Muscle of back (tissue), 11 donors: ENCODE data around the gene B3GNT3. TPM values are rescaled to one million over a fixed set of nuclear protein-coding genes. Genes with fewer than 3 reads are reported as not detected.
"Not testable (repeated sequence)": the region's sequence is repeated elsewhere in the genome, so short reads cannot be mapped to it uniquely, and the experiment has no call there.

Experiments used
- DNase-seq, 3 donors: peaks; one replicate each; pipeline versions ENCODE4 v3.0.0 to v3.0.0-alpha.2; 2013
- polyA plus RNA-seq, 10 donors: library from polyadenylated mRNA; unstranded; fragments of 120-200 nt; gene quantifications; one replicate each; pipeline ENCODE4 v1.2.1, GENCODE V29; 2013; ENCODE audit not compliant: insufficient read length in 10 of 10

The B3GNT3 gene
- polyA plus RNA-seq, 10 donors = 0.05 to 0.71 (median 0.15) TPM; not detected in 6

DNA sequence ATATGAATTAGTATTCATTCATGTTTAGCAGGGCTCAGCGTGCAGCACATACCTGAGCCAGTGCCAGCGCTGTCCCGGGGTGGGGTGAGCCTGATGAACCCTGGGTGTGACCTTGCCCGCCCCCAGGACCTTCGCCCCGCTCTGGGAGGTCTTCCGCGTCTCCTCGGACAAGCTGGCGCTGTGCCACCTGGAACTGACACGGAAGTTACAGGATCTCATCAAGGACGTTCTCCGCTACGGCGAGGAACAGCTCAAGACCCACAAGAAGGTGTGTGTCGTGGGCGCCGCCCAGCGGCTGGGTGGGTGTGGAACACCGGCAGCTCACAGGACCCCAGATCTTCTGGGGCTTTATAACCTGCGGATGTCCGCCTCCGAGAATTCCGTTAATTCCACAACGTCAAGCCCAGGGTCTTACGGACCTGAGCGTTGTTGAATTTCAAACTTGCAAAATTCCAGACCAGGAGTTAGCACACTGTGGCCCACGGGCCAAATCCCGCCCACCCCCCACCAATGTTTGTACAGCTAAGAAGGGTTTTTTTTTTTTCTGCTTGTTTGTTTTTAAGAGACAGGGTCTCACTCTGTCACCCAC is 28.3 kb upstream of the B3GNT3 start:
- DNase-seq = peak; percentile 52 to 72 (median 62)

- DNase-seq = no peak
These were observed 27.4 kb upstream of the B3GNT3 start for GRCh38 chr19:17767559-17767958.

GRCh38 chr19:17770613-17771012 is 24.3 kb upstream of the B3GNT3 start:
- DNase-seq = no peak

DNA sequence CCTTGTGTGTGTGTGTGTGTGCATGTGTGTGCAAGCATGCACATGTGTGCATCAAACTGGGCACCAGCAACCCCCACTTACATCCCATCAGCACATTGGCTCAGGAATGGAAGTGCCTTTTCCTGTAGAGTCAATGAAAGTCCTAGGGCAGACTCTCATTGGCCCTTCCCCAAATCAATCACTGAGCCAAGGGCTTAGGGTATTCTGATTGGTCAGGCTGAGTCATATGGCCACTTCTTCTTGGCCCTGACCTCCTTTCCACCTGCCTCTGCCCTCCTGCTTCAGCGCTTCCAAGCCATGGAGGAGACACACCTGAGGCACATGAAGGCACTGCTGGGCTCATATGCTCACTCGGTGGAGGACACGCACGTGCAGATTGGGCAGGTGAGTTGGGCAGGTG is 22.8 kb upstream of the B3GNT3 start:
- DNase-seq = no peak

DNA sequence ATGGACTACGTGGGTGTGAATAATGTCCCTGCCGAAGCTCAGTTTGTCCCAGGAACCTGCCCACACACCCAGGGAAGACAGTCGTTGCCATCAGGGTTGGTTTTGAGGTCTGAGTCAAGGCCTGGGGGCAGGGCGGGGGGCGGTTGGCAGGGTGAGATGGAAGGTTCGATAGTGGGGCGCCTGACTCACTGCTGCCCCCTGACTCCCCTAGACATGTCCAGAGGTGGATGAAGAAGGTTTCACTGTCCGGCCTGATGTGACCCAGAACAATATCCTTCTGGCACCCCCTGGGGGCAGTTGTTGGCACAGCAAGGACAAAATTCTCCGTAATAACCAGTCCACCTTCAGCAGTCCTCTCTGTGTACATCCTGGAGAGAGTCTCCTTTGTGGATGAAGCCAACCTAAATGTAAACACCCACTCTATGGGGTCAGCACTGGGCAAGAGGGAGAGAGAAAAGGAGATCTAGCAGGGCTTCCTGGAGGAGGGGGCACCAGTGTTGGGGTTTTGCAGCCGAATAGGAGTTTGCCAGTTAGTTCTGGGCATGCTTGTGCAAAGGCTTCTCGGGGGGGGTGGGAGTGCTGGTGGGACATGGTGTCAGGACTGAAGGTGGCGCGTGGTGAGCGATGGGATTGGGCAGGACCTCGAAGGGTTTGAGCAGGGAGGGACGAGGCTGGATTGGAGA is 19.6 kb upstream of the B3GNT3 start:
- DNase-seq = no peak

DNA sequence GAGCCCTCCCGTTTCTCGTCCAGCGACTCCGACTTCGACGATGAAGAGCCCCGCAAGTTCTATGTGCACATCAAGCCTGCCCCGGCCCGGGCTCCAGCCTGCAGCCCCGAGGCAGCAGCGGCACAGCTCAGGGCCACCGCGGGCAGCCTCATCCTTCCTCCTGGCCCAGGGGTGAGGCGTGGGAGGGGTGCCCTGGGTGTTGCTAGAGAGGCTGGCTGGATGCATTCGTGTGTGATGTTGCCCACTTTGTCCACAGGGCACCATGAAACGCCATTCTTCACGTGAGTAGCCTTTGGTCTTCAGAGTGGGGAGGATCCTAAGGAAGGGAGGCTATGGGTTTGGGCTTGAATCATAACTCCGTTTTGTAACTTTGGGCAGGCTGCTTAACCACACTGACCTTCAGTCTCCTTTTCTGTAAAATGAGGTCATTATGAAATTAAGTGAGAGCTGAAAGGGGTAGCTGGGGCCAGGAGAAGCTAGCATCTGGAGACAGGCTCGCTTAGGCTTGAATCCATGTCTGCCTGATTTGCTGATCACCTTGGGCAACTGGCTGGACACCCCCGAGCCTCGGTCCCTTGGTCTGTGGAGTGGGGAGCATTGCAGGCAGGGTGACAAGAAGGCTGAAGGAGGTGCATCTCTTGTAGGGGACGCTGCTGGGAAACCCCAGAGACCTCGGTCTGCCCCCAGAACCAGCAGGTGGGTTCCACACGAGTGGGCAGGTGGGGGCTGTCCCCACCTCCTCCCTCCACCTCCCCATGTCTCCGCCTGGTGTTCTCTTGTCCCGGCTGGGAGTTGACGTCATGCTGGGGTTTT is 18.7 kb upstream of the B3GNT3 start:
- no peak for DNase-seq

DNA sequence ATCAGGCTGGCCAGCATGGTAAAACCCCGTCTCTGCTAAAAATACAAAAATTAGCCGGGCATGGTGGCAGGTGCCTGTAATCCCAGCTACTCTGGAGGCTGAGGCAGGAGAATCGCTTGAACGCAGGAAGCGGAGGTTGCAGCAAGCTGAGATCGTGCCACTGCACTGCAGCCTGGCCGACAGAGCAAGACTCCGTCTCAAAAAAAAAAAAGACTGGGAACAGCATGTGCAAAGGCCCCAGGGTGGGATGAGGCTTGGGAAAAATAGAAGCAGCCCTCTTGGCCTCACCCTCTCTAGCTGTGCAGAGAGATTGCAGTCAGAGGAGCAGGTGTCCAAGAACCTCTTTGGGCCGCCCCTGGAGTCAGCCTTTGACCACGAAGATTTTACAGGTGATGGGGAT is 17.1 kb upstream of the B3GNT3 start:
- DNase-seq = not testable (repeated sequence)

DNA sequence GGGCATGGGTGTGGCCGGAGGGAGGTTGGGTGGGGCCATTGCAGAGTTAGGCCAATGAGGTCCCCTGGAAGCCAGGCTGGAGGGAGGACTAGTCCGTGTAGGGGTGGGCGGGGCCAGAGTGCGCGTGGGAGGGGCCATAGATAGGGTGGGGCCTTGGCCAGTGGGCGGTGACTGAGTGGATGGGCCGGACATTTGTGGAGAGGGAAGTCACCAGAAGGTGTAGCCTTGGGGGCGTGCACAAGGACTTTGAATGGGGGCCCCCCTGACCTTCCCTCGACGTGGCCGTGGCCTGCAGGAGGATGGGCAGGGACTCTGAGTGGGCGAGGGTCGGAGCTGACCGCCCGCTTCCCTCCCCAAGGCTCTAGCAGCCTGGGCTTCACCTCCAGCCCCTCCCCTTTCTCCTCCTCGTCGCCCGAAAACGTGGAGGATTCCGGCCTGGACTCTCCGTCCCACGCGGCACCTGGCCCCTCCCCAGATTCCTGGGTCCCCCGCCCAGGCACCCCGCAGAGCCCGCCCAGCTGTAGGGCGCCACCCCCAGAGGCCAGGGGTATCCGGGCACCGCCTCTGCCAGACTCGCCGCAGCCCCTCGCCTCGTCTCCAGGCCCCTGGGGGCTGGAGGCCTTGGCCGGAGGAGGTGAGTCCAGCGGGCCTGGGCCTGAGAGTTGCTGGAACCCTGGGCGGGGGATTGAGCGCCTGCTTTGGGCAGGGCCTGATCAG is 16.5 kb upstream of the B3GNT3 start:
- peak in 1 of 3 donors; percentile 28 for DNase-seq

- DNase-seq = peak in 1 of 3 donors; percentile 54
These were observed 15.7 kb upstream of the B3GNT3 start for GRCh38 chr19:17778968-17779929.

DNA sequence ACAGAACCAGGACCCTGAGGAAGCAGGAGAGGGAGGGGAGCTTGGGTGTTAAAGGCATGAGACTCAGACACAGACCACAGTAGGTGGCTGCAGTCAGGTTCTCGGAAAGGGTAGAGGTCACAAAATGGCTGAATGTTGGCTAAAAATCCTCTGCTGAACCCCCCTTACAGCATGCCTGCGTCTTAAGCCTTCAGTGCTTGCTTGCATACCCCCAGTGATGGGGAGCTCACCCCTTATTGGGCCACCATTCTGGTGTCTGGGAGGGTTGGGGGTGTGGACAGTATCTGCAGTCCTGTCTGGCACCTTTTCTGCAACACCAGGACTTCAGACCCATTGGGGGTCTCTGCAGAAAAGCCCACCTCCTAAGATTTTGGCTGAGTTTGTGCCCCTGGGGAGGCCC is 14.2 kb upstream of the B3GNT3 start:
- no peak for DNase-seq

- DNase-seq = not testable (repeated sequence)
These were observed 11.2 kb upstream of the B3GNT3 start for GRCh38 chr19:17783721-17784120.

DNA sequence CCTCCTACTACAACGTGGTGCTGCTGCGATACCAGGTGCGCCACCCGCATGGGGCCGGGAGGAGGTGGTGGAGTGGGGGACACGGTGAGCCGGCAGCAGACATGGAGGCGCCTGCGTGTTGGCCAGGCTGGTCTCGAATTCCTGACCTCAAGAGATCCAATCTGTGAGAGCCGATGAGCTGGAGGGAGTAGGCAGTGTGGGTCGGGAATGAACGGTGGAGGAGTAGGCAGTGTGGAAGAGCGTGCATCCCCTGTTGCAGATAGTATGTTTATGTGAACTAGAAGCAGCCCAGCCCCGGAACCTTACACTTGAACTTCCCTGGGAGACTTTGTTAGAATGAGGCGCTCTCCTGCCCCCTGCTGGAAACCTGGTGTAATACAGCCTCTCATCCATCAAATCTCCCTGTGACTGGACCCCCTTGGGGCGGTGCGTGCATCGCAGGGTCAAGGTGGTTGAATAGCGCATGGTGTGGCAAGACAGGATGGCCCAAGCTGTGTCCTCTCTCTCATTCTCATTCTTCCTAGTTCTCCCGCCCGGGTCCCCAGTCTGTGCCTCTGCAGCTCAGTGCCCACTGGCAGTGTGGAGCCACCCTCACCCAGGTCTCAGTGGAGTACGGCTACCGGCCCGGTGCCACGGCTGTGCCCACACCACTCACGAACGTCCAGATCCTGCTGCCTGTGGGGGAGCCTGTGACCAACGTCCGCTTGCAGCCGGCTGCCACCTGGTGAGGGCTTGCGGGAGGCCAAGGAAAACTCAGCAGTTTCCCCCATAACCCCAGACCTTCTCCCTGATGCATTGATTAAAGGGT is 10.5 kb upstream of the B3GNT3 start:
- DNase-seq = peak; percentile 32 to 73 (median 55)

DNA sequence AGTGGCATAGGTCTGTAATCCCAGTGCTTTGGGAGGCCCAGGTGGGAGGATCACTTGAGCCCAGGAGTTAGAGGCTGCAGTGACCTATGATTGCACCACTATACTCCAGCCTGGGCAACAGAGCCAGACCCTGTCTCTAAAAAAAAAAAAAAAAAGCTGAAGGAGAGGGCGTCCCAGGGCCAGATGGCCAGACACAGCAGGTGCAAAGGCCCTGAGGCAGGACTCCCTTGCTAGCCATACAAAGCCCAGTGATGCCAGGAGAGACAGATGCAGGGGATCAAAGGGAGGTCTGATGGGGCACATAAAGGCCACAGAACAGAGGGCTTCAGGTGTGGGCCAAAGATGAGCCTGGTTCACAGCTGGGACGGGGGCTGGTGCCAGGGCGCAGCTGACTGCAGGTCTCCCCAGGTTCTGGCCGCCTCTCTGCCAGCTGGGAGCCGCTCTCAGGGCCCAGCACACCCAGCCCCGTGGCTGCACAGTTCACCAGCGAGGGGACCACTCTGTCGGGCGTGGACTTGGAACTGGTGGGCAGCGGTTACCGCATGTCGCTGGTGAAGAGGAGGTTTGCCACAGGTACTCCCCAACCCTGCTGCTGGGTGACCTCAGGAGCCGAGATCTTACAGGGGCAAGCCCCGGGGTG is 7.5 kb upstream of the B3GNT3 start:
- no peak for DNase-seq

- no peak for DNase-seq
These were observed 6.3 kb upstream of the B3GNT3 start for GRCh38 chr19:17788632-17789031.

- DNase-seq = no peak
These were observed 4.7 kb upstream of the B3GNT3 start for GRCh38 chr19:17790059-17790780.

DNA sequence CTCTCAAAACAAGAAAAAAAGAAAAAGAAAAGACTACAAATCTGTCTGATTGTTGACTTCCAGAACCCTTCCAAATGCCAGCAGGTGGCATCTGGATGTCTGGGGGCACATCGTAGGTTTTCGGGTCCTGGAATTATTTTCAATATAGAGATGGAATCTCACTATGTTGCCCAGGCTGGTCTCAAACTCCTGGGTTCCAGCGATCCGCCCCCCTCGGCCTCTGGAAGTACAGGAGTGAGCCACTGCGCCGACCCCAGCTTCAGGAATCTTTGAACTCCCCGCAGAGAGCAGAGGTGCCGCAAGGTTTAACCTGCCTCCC is 567 bp upstream of the B3GNT3 start:
- no peak for DNase-seq

DNA sequence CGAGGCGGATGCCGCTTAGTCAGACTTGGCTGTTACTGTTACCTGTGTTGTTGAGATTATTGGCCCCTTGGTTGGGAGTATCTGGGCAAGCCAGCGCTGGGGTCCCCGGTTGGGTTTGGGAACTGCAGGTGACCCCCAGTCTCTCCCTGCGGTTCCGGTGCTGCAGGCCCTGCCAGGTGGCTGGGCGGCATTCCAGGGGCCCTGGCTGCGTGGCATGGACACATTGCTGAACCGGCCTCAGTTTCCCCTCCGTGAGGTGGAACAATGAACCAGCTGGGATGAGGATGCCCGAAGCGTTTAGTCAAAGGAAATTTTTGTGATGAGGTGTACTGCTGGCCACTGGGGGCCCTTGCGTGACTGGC is 538 bp downstream of the B3GNT3 start:
- DNase-seq = no peak

DNA sequence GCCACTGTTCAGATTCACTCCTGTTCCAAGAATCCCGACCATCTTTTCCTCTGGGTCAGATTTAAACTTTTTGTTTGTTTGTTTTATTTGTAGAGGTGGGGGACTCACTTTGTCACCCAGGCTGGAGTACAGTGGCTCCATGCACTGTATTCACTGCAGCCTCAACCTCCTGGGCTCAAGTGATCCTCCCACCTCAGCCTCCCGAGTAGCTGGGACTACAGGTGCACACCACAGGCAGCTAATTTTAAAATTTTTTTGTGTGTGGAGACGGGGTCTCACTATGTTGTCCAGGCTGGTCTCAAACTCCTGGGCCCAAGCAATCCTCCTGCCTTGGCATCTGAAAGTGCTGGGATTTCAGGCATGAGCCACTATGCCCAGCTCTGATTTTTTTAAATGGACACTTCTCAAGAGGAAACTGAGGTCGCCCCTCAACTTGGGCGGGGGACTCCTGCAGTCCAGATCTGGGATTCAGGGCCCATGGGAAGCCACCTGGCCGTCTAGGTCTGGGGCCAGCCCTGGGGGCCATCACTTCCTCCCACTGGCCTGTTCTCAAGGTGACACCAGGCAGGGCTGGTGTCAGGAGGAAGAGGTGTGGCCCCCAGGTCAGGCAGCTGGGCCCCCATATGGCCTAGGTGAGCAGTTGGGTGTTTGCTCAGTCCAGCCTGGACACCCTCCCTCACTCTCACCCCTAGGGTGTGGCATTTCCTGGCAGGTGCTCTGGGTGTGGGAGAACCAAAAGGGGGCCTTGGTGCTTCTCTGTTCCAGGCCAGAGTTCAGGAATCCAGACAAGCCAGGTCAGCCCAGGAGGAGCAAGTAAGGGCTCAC is 1.3 kb downstream of the B3GNT3 start:
- no peak for DNase-seq
